Vagina (tissue), 2 donors: Measurements from ENCODE around the gene GRAMD1B. TPM values are rescaled to one million over a fixed set of nuclear protein-coding genes. Genes with fewer than 3 reads are reported as not detected.

Experiments used
- DNase-seq, 2 donors: peaks; one replicate each; pipeline ENCODE4 v3.0.0-alpha.2; 2017; ENCODE audit errors: extremely low spot score in 2 of 2
- H3K27ac ChIP-seq: fragments of 200-600 bp; sonication (generic); one replicate; pipeline ENCODE4 v1.5.1; 2019
- H3K27me3 ChIP-seq: fragments of 200-600 bp; sonication (generic); one replicate; pipeline ENCODE4 v1.5.1; 2019
- H3K36me3 ChIP-seq, 2 donors: fragments of 200-600 bp; sonication (generic); one replicate each; pipeline ENCODE4 v1.5.1; 2017 to 2019
- H3K4me1 ChIP-seq: fragments of 200-600 bp; sonication (generic); one replicate; pipeline ENCODE4 v1.5.1; 2019
- H3K4me3 ChIP-seq, 2 donors: fragments of 200-600 bp; sonication (generic); 1 replicate in 1 of 2; 2 replicates in 1 of 2; pipeline ENCODE4 v1.5.1; 2016 to 2019
- H3K9me3 ChIP-seq: fragments of 200-600 bp; sonication (generic); one replicate; pipeline ENCODE4 v1.5.1; 2019
- CTCF ChIP-seq, 3 experiments: fragments of 450-650 bp in 2 of 3; fragments of 200-600 bp in 1 of 3; sonication (generic) in 1 of 3; IDR thresholded peaks; one replicate each; pipeline ENCODE4 v1.5.1; 2017 to 2019; ENCODE audit warnings: antibody characterized with exemption in 3 of 3, mild to moderate bottlenecking in 2 of 3, moderate library complexity in 2 of 3
- POLR2A ChIP-seq, 2 donors: fragments of 450-650 bp; IDR thresholded peaks; one replicate each; pipeline ENCODE4 v1.6.1; 2017; ENCODE audit warnings: antibody characterized with exemption in 2 of 2, mild to moderate bottlenecking in 2 of 2, moderate library complexity in 2 of 2
- POLR2AphosphoS5 ChIP-seq, 2 donors: sonication (generic); formaldehyde crosslinking; IDR thresholded peaks; one replicate each; pipeline ENCODE4 v1.9.0; 2017; ENCODE audit warnings: antibody characterized with exemption in 2 of 2, mild to moderate bottlenecking in 2 of 2, low read depth in 1 of 2; ENCODE audit not compliant: insufficient read depth in 1 of 2
- intact Hi-C: fragments of 100-400 bp; cut with DNase I; formaldehyde crosslinking; loops from one replicate; pipeline ENCODE4 v1.15.1; 2023
- total RNA-seq: library from RNA; depleted of rRNA; stranded (reverse); fragments of >200 nt; gene quantifications from one replicate; pipeline ENCODE4 v1.2.3, GENCODE V29; 2016

GRAMD1B gene
- total RNA-seq, 1 donor from 2014 or later = 4.9 TPM

DNA sequence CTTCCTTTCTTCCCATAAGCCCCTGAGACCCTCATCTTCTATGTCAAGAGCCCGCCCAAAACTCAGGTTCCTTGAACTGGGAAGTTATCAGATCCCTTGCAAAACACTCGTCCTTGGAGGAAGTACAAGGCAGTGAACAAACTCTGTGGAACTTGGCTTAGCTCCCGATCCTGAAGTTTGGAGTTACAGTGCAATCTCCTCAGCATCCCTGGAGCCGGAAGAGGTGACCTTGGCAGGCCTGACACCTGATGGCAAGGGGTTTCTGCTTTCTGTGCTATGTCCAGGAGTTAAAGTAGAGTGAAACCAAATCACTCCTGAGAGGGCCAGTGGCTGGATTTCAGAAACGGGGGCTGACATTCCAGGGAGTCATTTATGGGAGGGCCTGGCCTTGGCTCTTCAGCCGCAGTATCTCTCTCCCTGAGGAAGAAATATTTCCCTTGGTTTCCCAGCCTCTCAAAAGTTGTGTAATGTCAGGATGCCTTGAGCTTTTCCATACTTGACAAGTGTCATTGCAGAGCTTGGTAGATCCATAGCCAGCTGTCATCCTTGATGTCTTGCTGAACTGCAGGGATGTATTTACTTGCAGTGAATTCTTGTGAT, 1.9 kb upstream of the GRAMD1B start:
- Histone ChIP-seq H3K4me1 (peaks cover 21% of the 10 kb centered on the region), H3K27ac (no peak overlapping the region), H3K4me3 (no peak overlapping the region), H3K9me3 (no peaks in the 10 kb centered on the region), H3K27me3 (no peaks in the 10 kb centered on the region), H3K36me3 (no peaks in the 10 kb centered on the region)
- TF ChIP-seq CTCF (IDR thresholded peaks at IDR 0.05) (no peak), POLR2AphosphoS5 (IDR thresholded peaks at IDR 0.05; ENCODE audit: insufficient read depth in 1 of 2, low read depth in 1 of 2) (no peak), POLR2A (IDR thresholded peaks at IDR 0.05) (no peak)
- DNase-seq = no peak
- intact Hi-C loops = no loop called here

DNA sequence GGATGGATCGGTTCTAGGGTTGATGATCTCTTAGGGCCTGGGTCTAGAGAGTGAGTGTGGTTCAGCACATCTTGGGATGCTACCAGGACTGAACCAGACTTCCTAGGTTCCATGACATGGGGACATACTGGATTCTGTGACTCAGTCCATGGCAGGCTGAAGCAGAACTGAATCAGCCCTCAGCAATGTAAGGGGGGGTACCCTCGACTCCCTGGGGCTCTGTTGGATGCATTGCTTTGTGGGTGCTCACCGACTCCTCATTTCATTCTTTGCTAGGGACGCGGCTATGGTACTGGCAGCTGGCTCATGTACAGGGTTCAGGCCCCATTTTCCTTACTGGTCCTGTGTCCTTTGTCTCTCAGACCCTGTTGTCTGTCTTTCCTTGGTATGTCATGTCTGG, 733 bp upstream of the GRAMD1B start:
- H3K27me3 ChIP-seq = no peaks in the 10 kb centered on the region
- TF ChIP-seq POLR2AphosphoS5 (IDR thresholded peaks at IDR 0.05; ENCODE audit: insufficient read depth in 1 of 2, low read depth in 1 of 2) (no peak), CTCF (IDR thresholded peaks at IDR 0.05) (no peak), POLR2A (IDR thresholded peaks at IDR 0.05) (no peak)
- intact Hi-C loops = no loop called here
- no peaks in the 10 kb centered on the region for H3K9me3 ChIP-seq
- no peaks in the 10 kb centered on the region for H3K36me3 ChIP-seq
- H3K4me1 ChIP-seq = peaks cover 21% of the 10 kb centered on the region
- no peak overlapping the region for H3K4me3 ChIP-seq
- H3K27ac ChIP-seq = no peak overlapping the region
- DNase-seq = no peak

- Histone ChIP-seq H3K4me3 (peak overlapping the region; percentile 49 to 55), H3K9me3 (no peaks in the 10 kb centered on the region), H3K27me3 (no peaks in the 10 kb centered on the region), H3K36me3 (no peaks in the 10 kb centered on the region), H3K27ac (peak overlapping the region; percentile 40), H3K4me1 (peaks cover 21% of the 10 kb centered on the region)
- no peak for DNase-seq
- intact Hi-C loops = no loop called here
- TF ChIP-seq POLR2AphosphoS5 (IDR thresholded peaks at IDR 0.05; ENCODE audit: insufficient read depth in 1 of 2, low read depth in 1 of 2) (peak in 1 of 2 donors; percentile 35), POLR2A (IDR thresholded peaks at IDR 0.05) (no peak), CTCF (IDR thresholded peaks at IDR 0.05) (no peak)
Measured at GRCh38 chr11:123430721-123431497, 840 bp downstream of the GRAMD1B start.

DNA sequence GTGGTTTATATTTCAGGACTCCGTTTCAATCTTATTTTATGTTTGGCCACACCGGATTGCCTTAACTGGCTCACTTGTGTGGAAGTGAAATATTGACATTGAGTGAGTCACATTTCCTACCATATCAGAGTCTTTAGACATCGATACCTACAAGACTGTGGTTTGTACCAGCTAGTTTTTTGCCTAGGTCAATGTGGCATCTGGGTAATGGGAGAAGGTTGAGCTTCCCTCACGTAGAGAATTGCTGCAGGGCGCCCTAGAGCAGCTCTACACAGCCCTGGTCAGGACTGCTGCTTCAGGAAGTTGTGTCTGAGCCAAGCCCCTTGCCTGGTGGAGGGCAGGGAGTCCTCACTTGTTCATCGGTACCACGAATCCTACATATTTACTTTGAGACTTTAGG, 1.6 kb downstream of the GRAMD1B start:
- intact Hi-C loops = no loop called here
- Histone ChIP-seq H3K27me3 (no peaks in the 10 kb centered on the region), H3K4me3 (peak overlapping the region in 1 of 2 donors; percentile 55), H3K27ac (no peak overlapping the region), H3K36me3 (no peaks in the 10 kb centered on the region), H3K4me1 (peaks cover 21% of the 10 kb centered on the region), H3K9me3 (no peaks in the 10 kb centered on the region)
- DNase-seq = no peak
- TF ChIP-seq POLR2AphosphoS5 (IDR thresholded peaks at IDR 0.05; ENCODE audit: insufficient read depth in 1 of 2, low read depth in 1 of 2) = no peak
- TF ChIP-seq CTCF (IDR thresholded peaks at IDR 0.05) = no peak
- TF ChIP-seq POLR2A (IDR thresholded peaks at IDR 0.05) = no peak

DNA sequence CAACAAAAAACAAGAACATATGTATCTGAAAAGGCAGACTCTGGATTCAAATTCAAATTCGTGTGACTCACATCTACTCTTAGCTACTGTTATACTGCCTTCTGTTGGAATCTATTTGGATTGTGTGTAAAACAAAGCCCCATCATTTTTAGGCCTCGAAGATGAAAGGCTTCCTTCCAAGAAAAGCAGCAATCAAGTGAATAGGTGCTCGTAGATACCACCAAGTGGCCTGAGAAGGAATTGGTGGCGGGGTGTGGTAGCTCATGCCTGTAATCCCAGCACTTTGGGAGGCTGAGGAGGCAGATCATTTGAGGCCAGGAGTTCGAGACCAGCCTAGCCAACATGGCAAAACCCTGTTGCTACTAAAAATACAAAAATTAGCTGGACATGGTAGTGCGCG, 4.2 kb downstream of the GRAMD1B start:
- Histone ChIP-seq H3K27ac (no peak overlapping the region), H3K4me1 (peaks cover 21% of the 10 kb centered on the region), H3K9me3 (no peaks in the 10 kb centered on the region), H3K4me3 (no peak overlapping the region), H3K27me3 (no peaks in the 10 kb centered on the region), H3K36me3 (no peaks in the 10 kb centered on the region)
- TF ChIP-seq CTCF (IDR thresholded peaks at IDR 0.05) = no peak
- TF ChIP-seq POLR2AphosphoS5 (IDR thresholded peaks at IDR 0.05; ENCODE audit: insufficient read depth in 1 of 2, low read depth in 1 of 2) = no peak
- TF ChIP-seq POLR2A (IDR thresholded peaks at IDR 0.05) = no peak
- intact Hi-C loops = no loop called here
- DNase-seq = no peak
